ENCODE measurements around the gene SIGLEC12. TPM values are rescaled to one million over a fixed set of nuclear protein-coding genes. Genes with fewer than 3 reads are reported as not detected.
"Not testable (repeated sequence)": the region's sequence is repeated elsewhere in the genome, so short reads cannot be mapped to it uniquely, and the experiment has no call there.

SIGLEC12 gene
- total RNA-seq, 1 donor from 2014 or later = 3.7 TPM

DNA sequence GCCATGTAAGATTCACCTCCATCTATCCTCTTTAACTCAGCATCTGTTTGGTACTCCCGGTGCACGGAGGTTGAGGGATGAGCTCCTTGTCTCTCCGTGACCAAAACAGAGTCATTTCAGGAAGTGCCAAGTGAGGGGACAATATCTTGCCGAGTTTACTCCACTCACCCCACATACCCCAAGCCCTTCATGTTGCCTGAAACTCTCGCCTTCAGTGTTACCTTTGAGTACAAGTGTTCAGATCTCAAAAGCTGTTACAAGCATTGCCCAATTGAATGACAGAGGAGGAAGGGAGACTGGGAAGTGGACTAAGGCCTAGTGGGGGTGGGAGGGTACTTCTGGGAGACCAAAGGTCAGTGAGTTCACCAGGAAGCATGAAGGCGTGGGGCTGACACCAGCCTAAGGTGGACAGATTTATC, 6.0 kb upstream of the SIGLEC12 start:
- TF ChIP-seq CTCF (IDR thresholded peaks at IDR 0.05) = no peak
- Histone ChIP-seq H3K4me1 (no peaks in the 10 kb centered on the region), H3K4me3 (no peak overlapping the region), H3K27ac (no peak overlapping the region), H3K9me3 (peaks cover 3% of the 10 kb centered on the region), H3K27me3 (peaks cover 13% of the 10 kb centered on the region), H3K36me3 (no peaks in the 10 kb centered on the region)
- intact Hi-C loops (cut with DNase I) = no loop called here
- DNase-seq = no peak
- ATAC-seq = peak; percentile 69

GRCh38 chr19:51507192-51507591, 5.6 kb upstream of the SIGLEC12 start:
- no peak overlapping the region for H3K27ac ChIP-seq
- no peak for DNase-seq
- no peak overlapping the region for H3K4me3 ChIP-seq
- no peaks in the 10 kb centered on the region for H3K4me1 ChIP-seq
- peaks cover 3% of the 10 kb centered on the region for H3K9me3 ChIP-seq
- no peak for ATAC-seq
- H3K27me3 ChIP-seq = peaks cover 13% of the 10 kb centered on the region
- intact Hi-C loops (cut with DNase I) = no loop called here
- no peaks in the 10 kb centered on the region for H3K36me3 ChIP-seq
- no peak for TF ChIP-seq CTCF (IDR thresholded peaks at IDR 0.05)

DNA sequence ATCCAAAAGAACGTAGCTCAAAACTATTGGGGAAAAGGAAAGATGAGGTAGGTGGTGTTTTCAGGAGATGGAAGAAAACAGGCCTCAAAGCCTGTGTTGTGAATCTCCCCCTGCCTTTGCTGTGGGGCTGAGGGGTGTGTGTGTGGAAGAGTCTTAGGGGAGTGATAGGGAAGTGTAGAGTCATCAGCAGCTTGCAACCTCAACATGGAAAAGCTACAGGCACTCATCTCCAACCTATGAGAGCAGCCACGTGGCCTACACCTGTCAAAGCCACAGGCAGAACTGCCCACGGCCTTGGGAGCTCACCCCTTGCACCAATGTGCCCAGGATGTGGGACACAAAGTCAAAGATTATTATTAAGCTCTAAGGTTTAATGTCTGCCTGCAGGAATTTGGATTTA, 4.3 kb upstream of the SIGLEC12 start:
- no peak for ATAC-seq
- H3K4me1 ChIP-seq = no peaks in the 10 kb centered on the region

GRCh38 chr19:51503896-51504295, 2.3 kb upstream of the SIGLEC12 start:
- H3K9me3 ChIP-seq = peaks cover 3% of the 10 kb centered on the region
- no peak overlapping the region for H3K4me3 ChIP-seq
- no peaks in the 10 kb centered on the region for H3K4me1 ChIP-seq
- H3K36me3 ChIP-seq = no peaks in the 10 kb centered on the region
- H3K27me3 ChIP-seq = no peaks in the 10 kb centered on the region
- H3K27ac ChIP-seq = no peak overlapping the region
- intact Hi-C loops (cut with DNase I) = no loop called here
- no peak for TF ChIP-seq CTCF (IDR thresholded peaks at IDR 0.05)
- DNase-seq = no peak
- ATAC-seq = no peak

More for the DNA sequence above, 4.3 kb upstream of the SIGLEC12 start:
- H3K4me3 ChIP-seq = no peak overlapping the region
- intact Hi-C loops (cut with DNase I) = no loop called here
- H3K9me3 ChIP-seq = peaks cover 3% of the 10 kb centered on the region
- no peak overlapping the region for H3K27ac ChIP-seq
- no peak for DNase-seq
- H3K27me3 ChIP-seq = peaks cover 7% of the 10 kb centered on the region
- no peaks in the 10 kb centered on the region for H3K36me3 ChIP-seq
- TF ChIP-seq CTCF (IDR thresholded peaks at IDR 0.05) = no peak

- DNase-seq (no peak), ATAC-seq (peak; percentile 55)
- H3K27ac ChIP-seq = no peak overlapping the region
- H3K9me3 ChIP-seq = peaks cover 3% of the 10 kb centered on the region
- intact Hi-C loops (cut with DNase I) = no loop called here
- no peaks in the 10 kb centered on the region for H3K27me3 ChIP-seq
- H3K4me1 ChIP-seq = no peaks in the 10 kb centered on the region
- no peak overlapping the region for H3K4me3 ChIP-seq
- no peaks in the 10 kb centered on the region for H3K36me3 ChIP-seq
- no peak for TF ChIP-seq CTCF (IDR thresholded peaks at IDR 0.05)
Observed at GRCh38 chr19:51503286-51503817, 1.8 kb upstream of the SIGLEC12 start.

DNA sequence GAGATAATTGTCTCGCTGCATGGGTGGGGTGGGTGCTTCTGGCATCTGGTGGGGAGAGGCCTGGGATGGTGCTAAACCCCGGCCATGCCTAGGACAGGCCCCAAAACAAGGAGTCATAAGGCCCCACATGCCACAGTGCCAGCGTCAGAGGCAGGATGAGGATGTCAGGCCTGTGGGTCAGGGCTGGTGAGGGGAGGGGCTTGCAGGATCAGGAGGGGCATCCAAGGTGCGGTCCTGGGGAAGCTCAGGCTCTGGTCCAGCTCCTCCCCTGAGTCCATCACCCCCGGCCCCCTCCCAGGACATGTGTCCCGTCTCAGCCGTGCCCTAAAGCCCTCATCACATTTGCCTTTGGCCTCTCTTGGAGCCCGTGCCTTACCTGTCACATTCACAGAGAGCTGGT, 669 bp downstream of the SIGLEC12 start:
- DNase-seq; ATAC-seq; H3K27ac ChIP-seq; H3K4me1 ChIP-seq; H3K9me3 ChIP-seq; H3K27me3 ChIP-seq; H3K4me3 ChIP-seq; H3K36me3 ChIP-seq; intact Hi-C loops (cut with DNase I): not testable (repeated sequence)
